Cardiac fibroblast (primary cell): Measurements from ENCODE around the gene GOLGA8N.
"Not testable (repeated sequence)": the region's sequence is repeated elsewhere in the genome, so short reads cannot be mapped to it uniquely, and the experiment has no call there.

Experiments
- DNase-seq, 2 donors: peaks; one replicate each; pipeline versions ENCODE4 v3.0.0 to v3.0.0-alpha.2; 2010; ENCODE audit warnings: low read depth in 2 of 2
- H3K4me3 ChIP-seq, 2 donors: replicated peaks in 1 of 2; 1 replicate in 1 of 2; 2 replicates in 1 of 2; pipeline ENCODE4 v1.5.1; 2011; ENCODE audit warnings: low read depth in 2 of 2, low read length in 2 of 2, mild to moderate bottlenecking in 2 of 2, moderate library complexity in 1 of 2
- TF ChIP-seq, protein P1 (sequence below): IDR thresholded peaks from one replicate; pipeline ENCODE4 v1.5.1; 2011; ENCODE audit warnings: low read depth, mild to moderate bottlenecking, low read length, inconsistent platforms

GOLGA8N gene

DNA sequence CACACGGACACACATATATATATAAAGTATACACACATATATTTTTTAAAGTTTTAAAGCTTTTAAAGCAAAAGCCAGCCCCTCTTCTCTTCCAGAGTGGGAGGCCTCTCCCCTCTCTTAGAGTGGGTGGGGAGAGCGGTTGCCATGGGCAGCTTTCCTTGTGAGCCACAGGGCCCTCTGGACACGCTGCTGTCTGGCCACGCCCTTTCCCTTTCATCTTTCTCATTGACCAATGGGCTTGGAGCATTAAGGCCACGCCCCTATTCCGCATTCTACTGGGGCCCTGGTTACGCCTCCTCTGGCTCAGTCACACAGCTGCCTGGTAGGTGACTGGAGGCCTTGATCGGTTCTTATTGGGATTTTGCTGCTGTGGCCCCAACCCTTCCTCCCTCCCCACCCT, at the start of gene GOLGA8N:
Gene GOLGA8N (plus strand): TSS at position 306 of the 400 bp plus-strand sequence.
- not testable (repeated sequence) for H3K4me3 ChIP-seq, DNase-seq

DNA sequence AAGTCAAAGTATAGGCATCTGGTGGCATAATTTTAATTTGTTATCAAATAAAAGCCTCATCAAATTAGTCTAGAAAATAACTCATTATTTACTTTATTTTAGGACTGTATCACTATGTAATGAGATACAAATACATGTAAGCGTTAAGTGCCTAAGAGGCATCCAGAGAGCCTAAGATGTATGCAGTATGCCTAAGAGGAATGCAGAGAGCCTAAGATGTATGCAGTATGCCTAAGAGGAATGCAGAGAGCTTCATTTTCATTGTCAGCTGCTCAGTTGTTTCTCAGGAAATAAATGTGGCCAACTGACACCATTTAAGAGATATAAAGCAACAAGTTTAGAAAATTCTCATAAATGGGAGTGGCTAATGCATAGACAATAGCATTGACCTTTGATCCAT, 49.8 kb upstream of the GOLGA8N start:
- not testable (repeated sequence) for H3K4me3 ChIP-seq, DNase-seq

DNA sequence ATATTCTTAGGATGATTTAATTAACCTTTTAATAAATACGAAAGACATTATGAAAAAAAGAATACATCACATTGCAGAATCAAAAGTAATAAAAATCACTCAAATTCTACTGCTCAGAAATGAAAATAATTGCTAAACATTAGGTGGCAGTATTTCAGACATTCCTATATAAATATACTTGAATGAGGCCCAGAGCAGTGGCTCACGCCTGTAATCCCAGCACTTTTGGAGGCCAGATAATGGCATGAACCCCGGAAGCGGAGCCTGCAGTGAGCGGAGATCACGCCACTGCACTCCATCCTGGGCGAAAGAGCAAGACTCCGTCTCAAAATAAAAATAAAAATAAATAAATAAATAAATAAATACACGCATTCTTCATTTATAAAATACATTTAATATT, 48.1 kb upstream of the GOLGA8N start:
- DNase-seq, H3K4me3 ChIP-seq: not testable (repeated sequence)

DNA sequence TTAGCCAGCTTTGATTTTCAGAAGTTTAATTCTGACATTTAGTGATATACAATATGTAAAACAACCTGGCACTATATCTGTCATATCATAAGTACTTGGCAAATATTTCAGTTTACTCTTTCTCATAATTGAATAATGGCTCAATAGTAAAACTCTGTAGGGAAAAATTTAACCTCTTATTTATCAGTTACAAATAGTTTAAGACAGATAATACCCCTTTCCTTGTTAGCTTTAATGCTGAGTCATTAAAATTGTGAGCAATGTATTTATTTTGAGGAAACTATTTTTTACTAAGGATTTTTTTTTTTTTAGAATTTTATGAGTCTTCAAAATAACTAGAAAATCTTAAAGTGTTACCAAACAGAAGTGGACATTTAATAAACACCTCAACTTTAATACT, 38.7 kb upstream of the GOLGA8N start:
- H3K4me3 ChIP-seq, DNase-seq: not testable (repeated sequence)

DNA sequence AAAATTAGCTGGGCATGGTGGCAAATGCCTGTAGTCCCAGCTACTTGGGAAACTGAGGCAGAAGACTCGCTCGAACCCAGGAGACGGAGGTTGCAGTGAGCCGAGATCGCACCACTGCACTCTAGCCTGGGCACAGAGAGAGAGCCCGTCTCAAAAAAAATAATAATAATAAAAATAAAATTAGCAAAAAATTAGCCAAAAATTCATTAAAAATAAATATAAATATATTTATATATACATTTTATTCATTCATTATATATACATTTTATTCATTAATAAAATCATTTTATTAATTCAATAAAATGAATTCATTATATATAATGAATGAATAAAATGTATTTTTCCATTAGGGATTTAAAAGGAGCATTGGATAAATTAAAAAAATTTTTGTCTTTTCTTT, 31.1 kb upstream of the GOLGA8N start:
- H3K4me3 ChIP-seq, DNase-seq: not testable (repeated sequence)

DNA sequence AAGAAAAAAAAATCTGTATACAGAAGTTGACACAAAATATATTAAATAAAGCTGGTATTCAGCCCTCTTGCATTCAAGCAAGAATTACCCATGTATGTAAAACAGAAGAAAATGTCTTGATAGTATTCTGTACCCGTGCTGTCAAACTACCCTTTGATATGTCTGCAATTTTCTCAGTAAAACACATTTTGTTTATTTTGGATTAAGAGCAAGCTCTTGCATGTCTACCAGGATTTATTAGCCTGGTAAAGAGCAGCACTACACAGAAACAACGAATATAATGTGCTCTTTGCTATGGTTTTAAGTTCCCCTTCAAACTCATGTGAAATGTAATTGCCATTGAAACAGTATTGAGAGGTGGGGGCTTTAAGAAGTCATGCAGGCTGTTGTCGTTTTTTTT, 24.3 kb upstream of the GOLGA8N start:
- not testable (repeated sequence) for DNase-seq

DNA sequence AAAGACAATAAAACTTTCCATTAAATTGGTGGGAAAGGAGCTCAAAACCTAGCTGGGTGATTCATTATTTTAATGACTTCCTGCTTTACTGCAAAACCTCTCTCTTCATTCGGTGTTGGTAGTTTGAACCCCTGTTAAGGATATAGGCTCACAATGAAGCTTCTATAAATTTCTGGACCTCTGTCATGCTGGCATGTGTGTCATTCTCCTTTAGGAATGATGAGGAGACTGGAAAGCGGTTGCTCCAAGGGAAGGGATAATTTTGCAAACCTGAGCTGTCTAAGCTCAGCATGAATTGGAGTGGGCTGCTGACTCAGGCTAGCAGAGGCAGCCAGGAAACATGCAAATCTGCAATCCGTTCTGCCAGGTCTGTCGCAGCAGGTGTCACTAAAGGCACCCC, 14.8 kb upstream of the GOLGA8N start:
- not testable (repeated sequence) for H3K4me3 ChIP-seq, DNase-seq

More for the DNA sequence above, 24.3 kb upstream of the GOLGA8N start:
- not testable (repeated sequence) for H3K4me3 ChIP-seq

DNA sequence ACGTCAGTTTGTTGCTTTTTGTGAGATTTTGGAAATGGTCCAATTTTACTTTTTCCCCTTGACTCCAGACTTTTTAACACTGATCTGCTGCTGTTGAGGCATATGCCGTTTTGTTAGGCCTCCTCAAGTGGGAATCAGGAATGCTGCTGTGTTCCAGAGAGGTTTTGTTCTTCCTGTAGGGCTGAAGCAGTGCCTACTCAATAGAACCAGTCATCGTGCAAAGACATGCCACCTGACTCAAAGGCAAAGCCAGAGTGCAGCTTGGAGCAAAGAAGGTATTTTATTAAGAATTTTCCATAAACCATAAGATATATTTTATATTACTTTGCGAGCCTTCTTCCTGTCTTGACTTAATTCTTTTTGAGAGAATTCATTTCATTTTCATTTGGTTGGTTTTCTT, 7.4 kb upstream of the GOLGA8N start:
- not testable (repeated sequence) for H3K4me3 ChIP-seq, DNase-seq

DNA sequence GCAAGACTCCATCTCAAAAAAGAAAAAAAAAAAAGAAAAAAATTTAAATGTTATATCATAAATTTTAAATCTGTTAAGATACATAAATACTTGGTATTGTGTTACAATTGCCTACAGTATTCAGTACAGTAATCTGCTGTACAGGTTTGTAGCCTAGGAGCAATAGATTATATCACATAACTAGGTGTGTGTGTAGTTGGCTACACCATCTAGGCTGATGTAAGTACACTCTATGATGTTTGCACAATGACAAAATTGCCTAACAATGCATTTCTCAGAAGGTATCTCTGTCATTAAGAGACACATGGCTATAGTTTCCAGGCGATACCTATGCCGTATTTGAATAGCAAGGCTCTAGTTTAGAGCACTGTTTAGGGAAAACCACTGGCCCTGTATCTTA, 16.3 kb downstream of the GOLGA8N start:
- not testable (repeated sequence) for DNase-seq, H3K4me3 ChIP-seq

DNA sequence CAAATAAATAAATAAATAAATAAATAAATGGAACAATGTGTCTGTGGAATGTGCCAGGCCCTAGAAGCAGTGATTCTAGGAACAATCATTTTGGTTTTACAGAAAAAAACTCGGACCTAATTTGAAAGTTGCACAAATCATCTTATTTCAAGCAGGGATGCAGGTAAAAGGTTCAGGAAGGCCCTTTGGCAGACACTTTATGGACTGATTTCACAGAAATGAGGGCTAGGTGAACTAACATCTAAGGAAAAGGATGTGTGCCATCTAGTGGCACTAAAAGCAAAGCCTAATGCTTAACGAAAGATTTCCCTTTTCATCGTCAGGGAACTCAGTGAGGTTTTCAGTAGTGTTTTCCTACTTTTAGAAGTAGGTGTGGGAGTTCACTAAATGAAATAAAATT, 17.5 kb downstream of the GOLGA8N start:
- DNase-seq = peak; percentile 65 to 73
- not testable (repeated sequence) for H3K4me3 ChIP-seq

DNA sequence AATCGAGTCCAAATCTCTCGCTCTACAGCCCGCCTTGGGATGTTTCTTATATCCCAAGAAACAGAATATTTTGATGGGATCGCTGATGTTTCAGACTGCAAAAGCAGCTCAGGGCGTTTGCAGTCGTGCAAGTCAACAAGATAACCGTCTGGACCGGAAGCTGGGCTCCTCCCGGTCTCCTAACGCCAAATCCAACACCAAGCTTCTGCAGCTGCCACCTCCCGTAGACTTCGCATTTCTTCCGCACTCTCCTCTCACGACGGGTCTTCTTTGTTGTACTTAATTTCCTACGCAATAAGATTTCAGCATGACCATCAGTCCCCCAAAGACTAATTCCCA, 21.4 kb downstream of the GOLGA8N start:
- peak overlapping the region; percentile 63 to 68 for H3K4me3 ChIP-seq
- not testable (repeated sequence) for DNase-seq

DNA sequence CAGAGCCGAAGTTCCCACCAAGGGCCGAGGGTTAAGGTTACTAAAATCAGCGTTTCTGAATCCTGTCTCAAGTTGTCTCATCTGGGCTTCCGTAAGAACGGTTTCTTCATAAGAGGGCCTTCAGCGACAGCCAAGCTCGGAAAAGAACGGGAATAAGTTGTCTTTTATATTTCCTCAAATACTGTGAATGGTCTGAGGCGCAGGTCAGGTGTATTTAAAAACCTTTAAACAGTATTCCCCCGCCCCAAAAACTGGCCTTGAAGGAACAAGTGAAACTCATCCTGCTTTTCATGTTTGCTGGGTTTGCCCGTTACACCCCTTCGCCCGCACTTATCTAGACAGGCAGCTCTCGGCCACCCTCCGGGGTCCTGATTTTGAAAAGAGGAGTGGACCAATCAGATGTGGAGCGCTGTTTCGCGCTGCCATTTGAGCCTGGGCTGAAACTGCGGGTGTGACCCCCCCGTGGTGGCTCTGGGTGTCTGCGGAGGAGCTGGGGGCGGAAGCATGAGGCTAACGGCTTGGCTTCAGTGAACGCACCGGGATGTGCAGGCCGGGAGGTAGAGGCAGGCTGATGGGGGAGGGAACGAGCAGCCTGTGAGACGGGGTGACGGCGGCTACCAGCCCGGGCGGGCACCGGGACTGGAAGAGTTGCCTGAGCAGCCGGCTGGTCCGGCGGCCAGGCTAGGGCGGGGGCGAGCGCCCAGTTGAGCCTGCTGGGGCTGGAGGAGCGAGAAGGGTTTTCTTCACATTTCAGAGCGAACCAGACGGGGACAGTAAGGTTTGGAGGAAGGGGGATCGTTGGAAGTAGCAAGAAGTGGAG, 22.0 kb downstream of the GOLGA8N start, which contains the start of gene ARHGAP11A:
Gene ARHGAP11A (plus strand): TSS at position 454 of the 820 bp plus-strand sequence. CDS start 708 bp downstream, outside the sequence.
- peak; percentile 95 to 96 for DNase-seq
- peak within 1 kb of the TSS; percentile 63 to 68 for H3K4me3 ChIP-seq

DNA sequence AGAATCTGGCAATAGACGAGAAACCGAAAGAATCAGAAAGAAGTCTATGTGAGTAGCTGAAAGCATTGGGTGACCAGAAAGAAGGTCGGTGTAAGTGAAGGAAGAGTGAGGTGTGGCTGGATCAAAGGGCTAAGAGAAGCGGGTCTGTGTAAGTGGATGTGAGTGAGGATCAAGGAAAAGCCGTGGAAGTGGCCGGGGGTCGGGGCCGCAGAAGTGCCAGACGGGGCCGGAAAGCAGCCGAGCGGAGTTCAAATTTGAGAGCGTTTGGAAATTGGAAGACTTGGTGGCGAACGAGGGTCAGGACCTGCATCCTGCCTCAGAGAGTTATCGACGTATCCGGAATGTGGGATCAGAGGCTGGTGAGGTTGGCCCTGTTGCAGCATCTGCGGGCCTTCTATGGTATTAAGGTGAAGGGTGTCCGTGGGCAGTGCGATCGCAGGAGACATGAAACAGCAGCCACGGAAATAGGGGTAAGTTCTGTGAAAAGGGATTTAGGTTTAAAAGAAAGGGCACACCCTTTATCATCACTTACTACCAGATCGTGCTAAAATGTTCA, 22.7 kb downstream of the GOLGA8N start:
- peak in 1 of 2 donors; percentile 23 for DNase-seq
- peak overlapping the region; percentile 63 to 68 for H3K4me3 ChIP-seq

DNA sequence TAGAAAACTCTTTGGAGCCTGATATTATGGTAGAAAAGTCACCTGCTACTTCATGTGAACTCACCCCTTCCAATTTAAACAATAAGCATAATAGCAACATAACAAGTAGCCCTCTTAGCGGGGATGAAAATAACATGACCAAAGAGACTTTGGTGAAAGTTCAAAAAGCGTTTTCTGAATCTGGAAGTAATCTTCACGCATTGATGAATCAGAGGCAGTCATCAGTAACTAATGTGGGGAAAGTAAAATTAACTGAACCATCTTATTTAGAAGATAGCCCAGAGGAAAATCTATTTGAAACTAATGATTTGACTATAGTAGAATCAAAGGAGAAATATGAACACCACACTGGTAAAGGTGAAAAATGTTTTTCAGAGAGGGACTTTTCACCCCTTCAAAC, 43.2 kb downstream of the GOLGA8N start:
- no peak for DNase-seq
- TF ChIP-seq, protein P1, sequence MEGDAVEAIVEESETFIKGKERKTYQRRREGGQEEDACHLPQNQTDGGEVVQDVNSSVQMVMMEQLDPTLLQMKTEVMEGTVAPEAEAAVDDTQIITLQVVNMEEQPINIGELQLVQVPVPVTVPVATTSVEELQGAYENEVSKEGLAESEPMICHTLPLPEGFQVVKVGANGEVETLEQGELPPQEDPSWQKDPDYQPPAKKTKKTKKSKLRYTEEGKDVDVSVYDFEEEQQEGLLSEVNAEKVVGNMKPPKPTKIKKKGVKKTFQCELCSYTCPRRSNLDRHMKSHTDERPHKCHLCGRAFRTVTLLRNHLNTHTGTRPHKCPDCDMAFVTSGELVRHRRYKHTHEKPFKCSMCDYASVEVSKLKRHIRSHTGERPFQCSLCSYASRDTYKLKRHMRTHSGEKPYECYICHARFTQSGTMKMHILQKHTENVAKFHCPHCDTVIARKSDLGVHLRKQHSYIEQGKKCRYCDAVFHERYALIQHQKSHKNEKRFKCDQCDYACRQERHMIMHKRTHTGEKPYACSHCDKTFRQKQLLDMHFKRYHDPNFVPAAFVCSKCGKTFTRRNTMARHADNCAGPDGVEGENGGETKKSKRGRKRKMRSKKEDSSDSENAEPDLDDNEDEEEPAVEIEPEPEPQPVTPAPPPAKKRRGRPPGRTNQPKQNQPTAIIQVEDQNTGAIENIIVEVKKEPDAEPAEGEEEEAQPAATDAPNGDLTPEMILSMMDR = no peak
- H3K4me3 ChIP-seq = no peak overlapping the region
